ENCODE results near the gene PPEF1.

PPEF1 gene, protein sequence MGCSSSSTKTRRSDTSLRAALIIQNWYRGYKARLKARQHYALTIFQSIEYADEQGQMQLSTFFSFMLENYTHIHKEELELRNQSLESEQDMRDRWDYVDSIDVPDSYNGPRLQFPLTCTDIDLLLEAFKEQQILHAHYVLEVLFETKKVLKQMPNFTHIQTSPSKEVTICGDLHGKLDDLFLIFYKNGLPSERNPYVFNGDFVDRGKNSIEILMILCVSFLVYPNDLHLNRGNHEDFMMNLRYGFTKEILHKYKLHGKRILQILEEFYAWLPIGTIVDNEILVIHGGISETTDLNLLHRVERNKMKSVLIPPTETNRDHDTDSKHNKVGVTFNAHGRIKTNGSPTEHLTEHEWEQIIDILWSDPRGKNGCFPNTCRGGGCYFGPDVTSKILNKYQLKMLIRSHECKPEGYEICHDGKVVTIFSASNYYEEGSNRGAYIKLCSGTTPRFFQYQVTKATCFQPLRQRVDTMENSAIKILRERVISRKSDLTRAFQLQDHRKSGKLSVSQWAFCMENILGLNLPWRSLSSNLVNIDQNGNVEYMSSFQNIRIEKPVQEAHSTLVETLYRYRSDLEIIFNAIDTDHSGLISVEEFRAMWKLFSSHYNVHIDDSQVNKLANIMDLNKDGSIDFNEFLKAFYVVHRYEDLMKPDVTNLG

DNA sequence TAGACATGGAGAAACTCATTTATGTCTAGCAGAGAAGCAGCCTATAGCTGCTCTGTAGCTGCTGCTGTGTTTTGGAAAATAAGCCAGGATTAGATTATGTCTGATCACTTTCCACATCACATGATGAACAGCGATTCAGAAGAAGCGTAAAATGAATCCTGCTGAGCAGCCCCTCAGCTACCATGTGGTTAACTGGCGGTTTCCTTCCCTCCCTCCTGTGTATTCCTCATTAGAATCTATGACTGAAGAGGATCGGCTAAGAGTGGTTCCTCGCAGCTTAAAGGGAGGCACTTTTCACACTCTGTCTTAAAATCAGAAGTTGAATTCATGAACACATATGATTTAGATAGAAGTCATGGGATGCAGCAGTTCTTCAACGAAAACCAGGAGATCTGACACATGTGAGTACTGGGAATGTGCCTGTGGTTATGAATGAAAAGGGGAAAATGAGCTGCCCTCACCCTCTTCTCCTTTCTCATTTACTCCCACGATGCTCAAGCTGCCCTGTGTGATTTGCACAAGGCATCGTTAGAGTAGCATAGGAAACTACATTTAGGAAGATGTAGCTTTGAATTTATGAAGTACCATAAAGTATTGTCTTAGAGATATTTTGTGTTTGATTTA is at the start of gene PPEF1:
Gene PPEF1, plus strand, starts transcription at position 220 of the 624 bp plus-strand sequence. Its CDS starts 136 bp downstream, at position 356.
- no peak for DNase-seq

DNA sequence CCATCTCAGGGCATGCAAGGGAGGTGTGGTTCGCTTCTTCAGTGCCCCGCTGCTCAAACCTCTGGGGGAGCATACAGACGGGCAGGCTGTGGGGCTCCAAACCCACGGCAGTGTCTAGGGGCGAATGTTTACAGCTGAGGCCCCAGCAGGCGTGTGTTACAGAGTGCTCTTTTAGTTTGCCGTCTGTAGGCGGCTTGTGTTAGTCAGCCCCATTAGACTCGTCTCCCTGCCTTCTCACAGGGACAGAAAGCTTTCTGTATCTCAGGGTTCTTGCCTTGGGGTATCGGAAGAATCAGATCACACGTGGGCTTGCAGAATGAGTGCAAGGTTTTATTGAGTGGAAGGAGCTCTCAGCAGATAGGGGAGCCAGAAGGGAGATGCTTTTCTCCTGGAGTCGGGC is 46.2 kb upstream of the PPEF1 start:
- no peak for DNase-seq

DNA sequence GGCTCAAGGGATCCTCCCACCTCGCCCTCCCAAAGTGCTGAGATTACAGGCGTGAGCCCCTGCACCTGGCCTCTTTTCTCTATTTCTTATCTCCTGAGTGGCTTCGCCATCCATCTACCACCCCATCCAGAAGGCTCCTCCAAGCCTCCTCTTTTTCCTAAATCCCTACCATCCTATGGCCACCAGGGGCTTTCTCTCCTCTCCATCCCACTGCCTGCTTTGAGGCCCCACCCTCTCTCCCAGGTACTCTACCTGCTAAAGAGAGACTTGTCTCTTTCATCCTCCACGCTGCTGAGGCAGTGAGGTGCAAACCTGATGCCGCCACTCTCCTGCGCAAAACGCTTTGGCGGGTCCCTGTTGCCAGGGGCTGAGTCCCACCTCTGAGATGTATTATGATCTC is 42.5 kb upstream of the PPEF1 start:
- DNase-seq: no peak

DNA sequence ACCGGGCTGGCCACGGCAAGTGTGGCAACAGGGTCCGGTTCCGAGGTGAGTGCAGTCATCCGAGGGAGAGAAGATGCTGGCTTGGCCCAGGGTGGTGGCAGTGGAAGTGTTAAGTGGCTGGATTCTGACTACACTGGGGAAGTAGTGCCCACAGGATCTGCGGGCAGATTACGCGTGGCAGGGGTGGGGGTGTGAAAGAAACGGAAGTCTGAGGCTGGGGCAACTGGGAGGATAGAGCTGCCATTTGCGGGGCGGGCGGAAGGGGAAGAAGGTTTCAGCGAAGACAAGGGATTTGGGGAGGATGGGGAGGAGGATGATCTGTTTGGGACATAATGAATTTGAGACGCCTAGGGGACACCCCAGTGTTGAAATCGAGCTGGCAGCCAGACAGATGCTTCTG is 40.8 kb upstream of the PPEF1 start:
- DNase-seq: no peak

DNA sequence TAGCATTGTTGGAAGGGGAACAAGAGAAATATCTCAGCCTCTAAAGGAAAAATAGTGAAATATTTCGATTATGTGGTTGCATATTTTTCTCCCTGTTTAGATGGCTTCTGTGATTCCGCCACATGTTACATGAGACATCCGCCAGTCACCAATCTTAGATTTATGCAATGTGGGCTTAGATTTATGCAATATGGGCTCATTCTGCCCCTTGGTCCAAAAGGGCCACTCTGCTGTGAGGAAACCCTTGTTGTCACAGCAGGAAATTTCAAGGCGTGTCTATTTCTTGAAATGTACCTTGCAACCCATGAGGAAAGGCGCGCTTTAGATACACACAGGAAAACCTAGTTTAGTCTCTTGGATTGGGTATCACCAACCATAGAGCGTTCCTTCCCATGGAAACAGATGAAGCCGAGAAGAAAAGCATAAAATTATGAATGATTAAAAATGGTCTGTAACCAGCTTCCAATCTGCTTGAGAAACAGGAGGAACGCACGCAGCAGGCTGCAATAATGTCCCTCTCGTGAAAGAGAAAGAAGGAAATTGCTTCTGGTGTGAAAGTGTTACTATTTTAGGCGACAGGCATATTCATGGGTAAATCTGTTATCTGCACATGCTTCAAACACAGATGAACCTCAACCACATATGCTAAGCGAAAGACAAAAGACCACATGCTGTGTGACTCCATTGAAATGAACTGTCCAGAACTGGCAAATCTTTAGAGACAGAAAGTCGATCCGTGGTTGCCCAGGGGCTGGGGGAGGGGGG is 39.2 kb upstream of the PPEF1 start:
- peak; percentile 53 for DNase-seq

DNA sequence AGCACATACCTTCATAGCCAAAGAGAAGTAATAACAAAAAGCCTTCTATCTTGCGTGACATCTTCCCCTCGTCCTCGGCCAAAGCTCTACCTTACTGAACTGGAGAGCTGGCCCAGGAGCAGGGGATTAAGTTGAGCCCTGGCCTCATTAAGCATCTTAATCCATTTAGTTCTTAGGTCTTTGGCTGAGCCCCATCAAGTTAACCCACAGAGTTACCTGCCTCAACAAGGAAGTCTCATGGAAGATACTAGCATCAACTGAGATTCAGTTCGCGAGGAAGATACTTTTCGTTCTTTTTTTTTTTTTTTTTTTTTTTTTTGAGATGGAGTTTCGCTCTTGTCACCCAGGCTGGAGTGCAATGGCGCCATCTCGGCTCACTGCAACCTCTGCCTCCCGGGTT is 35.4 kb upstream of the PPEF1 start, which contains the start of gene RS1:
Gene RS1, minus strand, starts transcription at position 101 of the 400 bp plus-strand sequence. Its CDS starts 40 bp downstream, at position 61.
- DNase-seq: no peak

DNA sequence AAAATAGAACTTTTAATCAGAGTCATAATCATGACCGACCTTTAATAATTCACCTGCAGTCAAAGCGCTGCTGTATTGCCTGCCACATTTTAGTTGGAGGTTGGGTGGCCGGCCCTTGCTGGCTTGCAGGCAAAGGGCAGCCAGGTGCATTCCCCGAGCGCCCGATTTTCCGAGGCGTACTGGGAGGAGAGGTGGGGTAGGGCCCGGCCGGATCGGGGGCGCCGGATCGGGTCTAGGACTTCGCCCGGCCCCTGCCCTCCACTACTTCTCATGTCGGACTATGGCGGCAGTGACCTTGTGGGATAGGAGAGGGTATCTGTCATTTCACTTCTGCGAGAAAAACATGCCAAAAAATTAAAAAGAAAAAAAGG is 33.0 kb upstream of the PPEF1 start:
- DNase-seq: no peak

DNA sequence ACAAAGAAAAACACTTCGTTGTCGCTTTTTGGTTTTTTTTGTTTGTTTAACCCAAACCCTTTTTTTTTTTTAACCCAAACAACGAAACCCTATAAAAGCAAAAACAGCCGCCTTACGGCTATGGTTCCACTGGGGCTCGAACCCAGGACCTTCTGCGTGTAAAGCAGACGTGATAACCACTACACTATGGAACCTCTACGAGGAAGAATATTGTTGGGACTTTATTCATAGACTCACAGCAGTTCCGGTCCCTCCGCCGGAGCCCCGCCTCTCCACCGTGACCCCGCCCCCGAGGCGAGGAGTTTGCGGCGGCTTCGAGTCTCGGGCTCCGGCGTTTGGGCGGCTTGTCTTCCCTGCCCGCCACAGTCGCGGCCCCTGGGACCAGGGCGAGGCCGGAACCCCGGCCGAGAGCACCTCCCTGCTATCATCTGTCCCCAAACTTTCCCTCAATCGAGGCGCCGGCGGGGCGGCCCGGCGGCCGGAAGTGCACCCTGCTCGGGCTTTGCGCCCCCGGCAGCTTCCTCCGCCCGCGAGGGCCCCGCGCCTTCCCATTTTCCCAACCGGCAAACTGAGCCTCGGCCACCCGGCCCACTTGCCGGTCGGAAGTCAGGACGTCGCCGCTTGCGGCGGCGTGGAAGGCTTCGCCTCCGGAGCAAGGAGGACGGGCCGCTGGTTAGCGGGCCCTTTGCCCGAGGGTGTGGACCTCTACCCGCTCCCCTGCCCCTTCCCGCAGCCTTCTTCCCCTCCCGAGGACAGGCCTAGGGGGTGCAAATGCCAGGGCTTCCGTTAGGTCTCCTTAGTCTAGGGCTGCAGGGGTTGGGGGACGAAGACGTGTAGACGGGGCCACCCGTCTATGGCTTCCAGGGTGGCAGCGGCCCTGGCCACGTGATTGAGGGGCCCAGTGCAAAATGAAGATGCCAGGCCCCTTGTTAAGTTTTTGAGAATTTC is 32.4 kb upstream of the PPEF1 start:
- peak; percentile 5 for DNase-seq

DNA sequence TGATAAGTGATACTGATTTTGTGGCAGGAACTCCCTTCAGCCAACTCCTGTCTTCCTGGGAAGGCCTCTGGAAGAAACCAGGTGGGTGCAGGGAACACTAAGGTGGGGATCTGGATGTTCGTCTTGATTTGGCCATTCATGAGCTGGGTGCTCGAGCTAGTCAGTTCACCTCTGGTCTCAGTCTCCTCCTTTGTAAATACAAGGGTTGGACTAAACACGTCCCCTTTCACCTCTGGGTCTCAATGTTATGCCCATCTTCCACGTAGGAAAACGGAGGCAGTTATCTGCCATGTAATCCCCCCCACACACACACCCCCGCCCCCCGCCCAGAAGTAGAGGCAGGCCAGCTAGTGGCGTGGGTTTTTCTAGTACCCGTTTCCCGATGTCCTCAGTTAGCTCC is 31.4 kb upstream of the PPEF1 start:
- DNase-seq: no peak

DNA sequence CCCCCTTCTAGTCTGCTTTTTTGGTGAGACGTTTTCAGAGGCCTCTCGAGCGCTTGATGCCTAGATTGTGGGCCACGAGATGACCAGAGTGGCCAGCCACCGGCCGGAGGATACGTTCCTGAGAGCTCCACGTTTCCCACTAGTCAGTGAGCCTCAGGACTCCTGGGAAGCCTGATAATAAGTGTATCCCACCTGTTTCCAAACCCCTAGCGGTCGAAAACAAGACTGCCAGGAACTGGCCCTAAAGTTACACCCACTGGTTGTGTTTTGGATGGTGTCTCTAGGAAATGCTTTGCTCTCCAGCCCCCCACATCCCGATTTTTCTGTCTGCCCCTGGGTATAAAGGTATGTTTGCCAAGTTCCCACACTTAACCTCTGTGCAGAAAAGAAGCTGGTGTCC is 31.0 kb upstream of the PPEF1 start:
- no peak for DNase-seq

DNA sequence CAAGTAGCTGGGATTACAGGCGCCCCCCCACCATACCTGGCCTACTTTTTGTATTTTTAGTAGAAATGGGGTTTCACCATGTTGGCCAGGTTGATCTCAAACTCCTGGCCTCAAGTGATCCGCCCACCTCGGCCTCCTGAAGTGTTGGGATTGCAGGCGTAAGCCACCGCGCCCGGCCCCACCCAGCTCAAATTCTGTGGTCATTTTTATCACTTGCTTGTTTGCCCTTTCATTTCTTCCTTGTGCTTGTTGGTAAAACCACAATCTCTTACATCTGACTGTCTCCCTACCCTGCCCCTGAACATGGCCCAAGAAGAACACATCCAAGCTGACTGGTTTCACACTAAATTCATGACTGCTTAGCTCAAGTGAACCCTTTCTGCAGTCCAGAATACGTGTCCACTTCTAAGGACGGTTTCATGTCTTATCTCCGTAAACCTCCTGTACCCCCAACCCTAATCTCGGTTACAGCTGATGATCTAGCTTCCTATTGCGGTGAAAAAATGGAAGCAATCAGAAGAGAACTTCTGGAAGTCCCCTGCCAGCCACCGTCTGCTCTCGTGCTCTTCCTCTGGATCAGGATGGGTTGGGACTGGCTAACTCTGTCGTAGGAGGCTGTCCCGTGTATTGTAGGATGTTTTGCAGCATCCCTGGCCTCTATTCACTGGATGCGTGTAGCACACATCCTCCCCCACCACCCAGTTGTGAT is 30.1 kb upstream of the PPEF1 start:
- no peak for DNase-seq

DNA sequence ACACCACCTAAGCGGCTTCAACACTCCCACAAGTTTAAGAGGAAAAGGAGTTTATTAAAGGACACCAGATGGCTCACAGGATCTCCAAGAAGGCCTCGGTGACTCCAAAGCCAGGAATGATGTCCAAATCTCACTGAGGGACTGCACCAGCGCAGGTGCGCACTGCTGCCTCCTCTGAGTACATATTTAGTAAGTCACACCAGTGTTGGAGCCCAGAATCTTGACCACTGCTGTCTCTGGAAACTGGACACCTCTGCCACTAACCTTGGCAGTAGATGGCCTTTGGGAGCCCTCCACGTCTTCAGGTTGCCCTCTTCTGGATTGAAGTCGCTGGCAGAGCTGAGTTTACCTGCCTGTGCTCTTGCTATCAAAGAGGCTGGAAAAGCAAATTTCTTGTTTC is 25.4 kb upstream of the PPEF1 start:
- no peak for DNase-seq

DNA sequence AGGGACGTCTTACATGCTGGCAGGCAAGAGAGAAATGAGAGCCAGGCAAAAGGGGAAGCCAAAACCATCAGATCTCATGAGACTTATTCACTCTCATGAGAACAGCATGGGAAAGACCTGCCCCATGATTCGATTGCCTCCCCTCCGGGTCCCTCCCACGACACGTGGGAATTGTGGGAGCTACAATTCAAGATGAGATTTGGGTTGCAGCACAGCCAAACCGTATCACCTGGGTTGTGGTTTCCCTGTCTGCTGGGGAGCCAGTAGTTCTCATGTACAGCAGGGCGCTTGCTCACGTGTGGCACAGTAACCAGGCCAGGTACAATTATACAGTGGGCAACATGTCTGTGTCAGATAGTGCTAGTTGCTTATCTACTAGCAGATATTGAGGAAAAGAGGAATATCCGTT is 24.5 kb upstream of the PPEF1 start:
- no peak for DNase-seq

DNA sequence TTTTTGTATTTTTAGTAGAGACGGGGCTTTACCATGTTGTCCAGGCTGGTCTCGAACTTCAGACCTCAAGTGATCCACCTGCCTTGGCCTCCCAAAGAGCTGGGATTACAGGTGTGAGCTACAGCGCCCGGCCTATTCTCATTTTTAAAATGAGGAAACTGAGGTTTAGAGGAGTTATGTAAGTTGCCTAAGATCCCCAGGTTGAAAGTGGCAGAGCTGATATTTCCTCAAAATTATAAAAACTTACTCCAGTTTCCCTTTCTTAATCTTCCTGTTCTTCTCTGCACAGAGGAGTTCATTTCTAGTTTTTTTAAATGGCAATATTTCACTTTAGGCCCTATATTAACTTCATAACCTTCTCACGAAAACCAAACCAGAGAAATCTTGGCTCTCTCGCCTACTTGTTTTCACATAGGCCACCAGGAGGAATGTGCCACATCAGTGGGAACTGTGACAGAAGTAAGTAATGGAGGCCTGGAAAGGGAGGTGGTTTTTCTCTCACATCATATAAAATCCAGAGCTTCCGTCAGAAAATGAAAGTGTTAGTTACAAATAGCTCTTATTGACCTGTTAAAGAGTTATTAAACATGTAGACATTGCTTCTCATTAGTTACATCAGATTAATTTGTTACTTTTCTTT is 19.5 kb upstream of the PPEF1 start:
- DNase-seq: no peak

DNA sequence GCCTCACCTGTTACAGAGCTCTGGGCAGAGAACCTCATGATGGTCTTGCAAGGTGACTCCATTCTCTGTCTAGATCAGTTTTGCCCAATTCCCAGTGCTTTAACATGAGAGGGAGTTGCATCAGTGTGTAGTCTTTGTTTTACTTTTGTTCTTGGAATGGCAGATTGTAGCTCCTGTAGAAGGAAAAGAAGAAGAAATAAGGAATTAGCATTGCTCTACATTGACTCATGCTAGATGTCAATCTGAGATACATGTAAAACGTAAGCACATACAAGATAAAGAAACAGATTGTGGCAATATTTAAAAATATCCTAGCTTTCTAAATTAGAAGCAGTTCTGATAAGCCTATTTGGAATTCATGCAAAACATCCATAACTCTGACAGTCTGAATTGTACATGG is 16.0 kb upstream of the PPEF1 start:
- no peak for DNase-seq

DNA sequence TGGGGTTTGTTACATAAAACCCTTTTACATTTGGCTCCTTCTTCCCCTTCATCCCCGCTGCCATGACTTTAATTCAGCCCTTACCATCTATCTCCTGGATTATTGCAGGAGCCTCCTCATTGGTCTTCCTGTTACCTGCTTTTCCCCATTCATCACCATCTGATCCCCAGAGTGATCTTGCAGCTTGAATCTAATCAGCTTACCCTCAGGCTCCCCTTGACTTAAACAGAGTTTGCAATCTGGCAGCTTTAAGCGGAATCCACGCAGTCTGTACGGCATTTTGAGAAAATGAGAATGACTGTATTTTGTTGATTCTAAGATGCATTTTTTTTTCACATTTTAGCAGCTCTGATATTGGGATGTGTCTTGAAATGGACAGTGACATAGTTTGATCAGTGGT is 14.9 kb upstream of the PPEF1 start:
- DNase-seq: no peak

DNA sequence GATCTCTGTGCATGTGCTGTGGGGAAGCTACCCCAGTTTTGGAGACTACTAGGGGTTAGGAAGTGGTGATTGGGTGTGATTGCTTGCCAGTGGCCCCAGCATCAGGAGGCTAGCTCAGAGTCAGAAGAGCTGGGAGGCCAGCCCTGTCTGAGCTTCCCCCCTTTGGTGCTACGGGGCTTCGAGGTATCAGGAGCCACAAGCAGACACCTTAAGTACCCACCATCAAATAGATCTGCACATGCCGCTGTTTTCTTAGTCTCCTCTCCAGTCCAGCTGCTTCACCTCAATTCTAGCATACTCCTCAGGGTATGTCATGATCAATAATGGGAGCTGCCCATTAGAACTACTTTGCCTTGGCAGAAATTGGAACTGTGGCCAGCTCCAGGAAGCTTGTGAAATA is 10.8 kb upstream of the PPEF1 start:
- no peak for DNase-seq

DNA sequence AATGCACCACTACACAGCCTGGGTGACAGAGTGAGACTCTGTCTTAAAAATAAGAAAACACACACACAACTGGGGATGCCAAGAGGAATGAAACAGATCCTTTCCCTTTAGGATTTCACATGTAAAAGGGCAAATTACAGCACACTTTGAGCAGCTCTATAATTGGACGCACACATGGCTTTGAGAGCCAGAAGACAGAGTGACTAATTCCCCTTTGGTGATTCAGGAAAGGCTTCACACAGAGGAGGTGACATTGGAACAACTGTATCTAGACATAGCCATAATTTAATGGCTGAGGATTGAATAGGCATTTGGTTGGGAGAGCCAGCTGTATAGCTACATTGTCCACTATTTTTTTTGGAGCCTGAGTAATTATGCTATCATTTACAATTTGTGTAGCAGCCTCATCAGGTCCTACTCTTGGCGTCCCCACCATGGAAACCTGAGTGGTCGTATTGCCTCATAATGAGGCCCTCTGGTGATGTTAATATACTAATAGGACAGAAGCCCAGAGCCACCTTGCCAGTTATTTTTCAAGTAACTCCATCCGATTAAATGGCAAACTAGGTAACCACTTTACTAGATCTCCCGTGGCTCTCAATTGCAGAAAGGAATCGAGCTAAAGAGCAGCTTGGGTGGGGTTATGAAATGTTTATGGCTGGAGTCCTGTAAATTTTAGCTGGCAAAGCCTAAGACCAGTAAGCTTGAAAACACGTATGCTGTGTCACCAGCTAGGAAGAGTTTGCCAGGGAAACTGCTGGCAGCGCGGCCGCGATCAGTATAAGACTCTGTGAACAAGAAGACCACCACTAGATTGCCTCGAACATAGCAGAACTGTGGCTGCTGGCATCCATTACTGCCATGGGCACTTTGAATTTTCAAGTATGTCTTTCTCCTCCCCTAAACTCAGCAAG is 8.5 kb upstream of the PPEF1 start:
- DNase-seq: no peak

DNA sequence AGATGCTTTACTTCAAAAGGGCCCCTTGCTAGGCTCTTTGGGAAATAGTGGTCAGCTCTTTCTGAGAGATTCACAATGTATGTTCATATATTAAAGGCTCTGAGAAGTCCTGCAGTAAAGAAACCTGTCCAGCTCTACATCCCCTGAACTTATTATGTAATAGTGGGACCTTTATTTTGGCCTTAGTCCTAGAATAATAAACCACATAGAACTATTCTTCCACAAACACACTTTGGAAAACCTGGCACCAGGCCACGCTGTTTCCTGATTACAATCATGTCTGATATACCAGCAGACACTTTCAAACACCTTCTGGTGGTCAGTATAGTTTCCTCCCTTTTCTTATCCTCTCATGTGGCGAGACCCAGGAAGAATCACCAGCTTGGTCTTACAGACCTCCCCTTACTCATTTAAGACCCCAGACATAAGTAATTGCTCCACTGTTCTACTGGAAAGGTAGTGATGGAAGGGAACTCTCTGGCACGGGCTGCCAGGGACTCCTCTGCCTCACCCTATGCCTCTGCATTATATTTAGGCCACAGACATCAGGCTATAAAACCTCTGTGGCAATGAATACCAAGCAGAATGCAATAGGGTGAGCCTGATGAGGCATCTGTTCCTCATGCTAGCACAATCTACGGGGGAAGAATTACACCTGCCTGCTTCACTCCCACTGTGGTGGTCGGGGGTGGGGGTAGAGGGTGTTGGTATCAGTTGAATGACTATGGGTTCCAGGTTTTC is 5.7 kb upstream of the PPEF1 start:
- no peak for DNase-seq

All from NCI-H187 treated with DMSO at 0.1 percent for 48 hours (cell line).